HepG2 (cell line): ENCODE measurements around the gene SPATA32. TPM values are rescaled to one million over a fixed set of nuclear protein-coding genes. Genes with fewer than 3 reads are reported as not detected.

Source experiments
- ATAC-seq: fragments of 200-7000 bp; cut with Tn5 transposase; 3 replicates; pipeline ENCODE4 v1.9.1; 2020; ENCODE audit warnings: mild to moderate bottlenecking, moderate library complexity
- BruUV-seq: library from RNA; stranded (reverse); fragments of 400-500 nt; replicated peaks from 2 replicates; lab custom pipeline; 2021; lab: Mats Ljungman, UMichigan
- CTCF ChIA-PET: fragments of 300-600 bp; formaldehyde crosslinking; extraction: SDS; loops from one replicate; lab custom pipeline; 2021; ENCODE audit warnings: low total read pairs, inconsistent platforms, low intra/inter-chr PET ratio; lab: Yijun Ruan, JAX
- POLR2A ChIA-PET: fragments of 350-600 bp; sonication (Branson Sonifier 250); formaldehyde crosslinking; loops from one replicate; lab custom pipeline; 2020; ENCODE audit warnings: antibody characterized with exemption, inconsistent platforms; lab: Yijun Ruan, JAX
- DNase-seq: peaks from one replicate; pipeline ENCODE4 v3.0.0-alpha.2; 2015; ENCODE audit warnings: low spot score
- FAIRE-seq: peaks from 3 replicates; lab custom pipeline; 2011; peaks lifted over from hg19 to GRCh38; lab: Jason Lieb, UNC
- H2AFZ ChIP-seq: one replicate; pipeline ENCODE4 v1.6.1; 2011; ENCODE audit warnings: low read length, inconsistent platforms
- H3K27ac ChIP-seq: fragments of 300-600 bp; 3 replicates; pipeline ENCODE4 v1.8.0; 2011; ENCODE audit warnings: mixed run types, mild to moderate bottlenecking, mixed read lengths, low read length, inconsistent platforms; ENCODE audit not compliant: insufficient read depth; ENCODE audit errors: extremely low read length
- H3K27me3 ChIP-seq, 2 experiments: fragments of 200-600 bp in 1 of 2; 2 replicates in 1 of 2; 3 replicates in 1 of 2; pipeline versions ENCODE4 v1.6.0 to v1.8.0; 2011; ENCODE audit warnings: low read length in 2 of 2, mild to moderate bottlenecking in 2 of 2, moderate library complexity in 2 of 2, inconsistent platforms in 1 of 2; ENCODE audit not compliant: insufficient read depth in 2 of 2, control insufficient read depth in 1 of 2
- H3K36me3 ChIP-seq, 2 experiments: fragments of 200-600 bp in 1 of 2; replicated peaks in 1 of 2; 2 replicates in 1 of 2; 3 replicates in 1 of 2; pipeline versions ENCODE4 v1.5.1 to v1.8.0; 2011; ENCODE audit warnings: low read length in 2 of 2, inconsistent platforms in 1 of 2; ENCODE audit not compliant: insufficient read depth in 2 of 2, control insufficient read depth in 1 of 2
- H3K4me1 ChIP-seq: 2 replicates; pipeline ENCODE4 v1.5.1; 2012; ENCODE audit warnings: low read length, inconsistent platforms; ENCODE audit not compliant: insufficient read depth
- H3K4me2 ChIP-seq: 2 replicates; pipeline ENCODE4 v1.6.0; 2011; ENCODE audit warnings: low read depth, low read length, inconsistent platforms
- H3K4me3 ChIP-seq, 3 experiments: fragments of 200-600 bp in 1 of 3; sonication (generic), shearing (Covaris generic) in 1 of 3; replicated peaks in 1 of 3; 2 replicates each; pipeline ENCODE4 v1.5.1; 2011 to 2016; ENCODE audit warnings: low read length in 3 of 3, inconsistent platforms in 2 of 3, low read depth in 2 of 3, mild to moderate bottlenecking in 2 of 3, control low read depth in 1 of 3, mixed read lengths in 1 of 3; ENCODE audit not compliant: insufficient read depth in 1 of 3
- H3K79me2 ChIP-seq: one replicate; pipeline ENCODE4 v1.6.1; 2011; ENCODE audit warnings: low read length, inconsistent platforms; ENCODE audit not compliant: insufficient read depth
- H3K9ac ChIP-seq: 2 replicates; pipeline ENCODE4 v1.6.0; 2011; ENCODE audit warnings: mild to moderate bottlenecking, low read depth, low read length, inconsistent platforms; ENCODE audit not compliant: insufficient read depth
- H3K9me3 ChIP-seq: 2 replicates; pipeline ENCODE4 v1.5.1; 2012; ENCODE audit warnings: mild to moderate bottlenecking, low read length
- H4K20me1 ChIP-seq: 2 replicates; pipeline ENCODE4 v1.6.0; 2011; ENCODE audit warnings: inconsistent platforms, mild to moderate bottlenecking, low read length, moderate library complexity; ENCODE audit not compliant: insufficient read depth
- ASH2L ChIP-seq: fragments of 300-600, 200-600 bp; sonication (generic); IDR thresholded peaks from 2 replicates; pipeline ENCODE4 v1.7.0; 2017; ENCODE audit warnings: low read depth, mild to moderate bottlenecking, moderate library complexity, mixed read lengths, low read length; ENCODE audit not compliant: insufficient read length
- ATF2 ChIP-seq: sonication (generic); formaldehyde crosslinking; IDR thresholded peaks from 2 replicates; pipeline ENCODE4 v1.4.0; 2020; ENCODE audit warnings: missing genetic modification reagents
- BRF2 ChIP-seq: sonication (generic); formaldehyde crosslinking; IDR thresholded peaks from 2 replicates; pipeline ENCODE4 v1.8.1; 2022; ENCODE audit warnings: mild to moderate bottlenecking, missing genetic modification reagents
- DRAP1 ChIP-seq: IDR thresholded peaks from 2 replicates; pipeline ENCODE4 v1.6.1; 2016; ENCODE audit warnings: missing genetic modification reagents, missing compliant biosample characterization
- EZH2 ChIP-seq: conservative IDR thresholded peaks from 2 replicates; pipeline ENCODE4 v1.6.1; 2012; ENCODE audit warnings: mild to moderate bottlenecking, low read depth, low read length, moderate library complexity
- KMT2B ChIP-seq: IDR thresholded peaks from 2 replicates; pipeline ENCODE4 v1.6.1; 2016; ENCODE audit warnings: missing genetic modification reagents, missing compliant biosample characterization
- MAX ChIP-seq: IDR thresholded peaks from 2 replicates; pipeline ENCODE4 v1.6.1; 2012; ENCODE audit warnings: inconsistent platforms
- NCOA5 ChIP-seq: sonication (generic); formaldehyde crosslinking; IDR thresholded peaks from 2 replicates; pipeline ENCODE4 v1.4.0; 2020; ENCODE audit warnings: missing genetic modification reagents
- NFRKB ChIP-seq: fragments of 450-650 bp; IDR thresholded peaks from 2 replicates; pipeline ENCODE4 v1.6.1; 2017
- NFYC ChIP-seq: IDR thresholded peaks from 2 replicates; pipeline ENCODE4 v1.6.1; 2016; ENCODE audit warnings: missing genetic modification reagents, missing compliant biosample characterization
- PHF8 ChIP-seq: sonication (generic); formaldehyde crosslinking; IDR thresholded peaks from 2 replicates; pipeline ENCODE4 v1.5.0; 2020; ENCODE audit warnings: missing genetic modification reagents
- RAD21 ChIP-seq: fragments of 450-650 bp; formaldehyde crosslinking; IDR thresholded peaks from 2 replicates; pipeline ENCODE4 v1.5.0; 2020; ENCODE audit warnings: mild to moderate bottlenecking
- SKI ChIP-seq: fragments of 450-650 bp; IDR thresholded peaks from one replicate; pipeline ENCODE4 v1.6.1; 2018; ENCODE audit warnings: mild to moderate bottlenecking; ENCODE audit not compliant: partially characterized antibody
- ZNF326 ChIP-seq: sonication (generic); formaldehyde crosslinking; IDR thresholded peaks from 2 replicates; pipeline ENCODE4 v1.4.0; 2020; ENCODE audit warnings: missing genetic modification reagents, borderline replicate concordance
- ZNF572 ChIP-seq: sonication (generic); formaldehyde crosslinking; IDR thresholded peaks from 2 replicates; pipeline ENCODE4 v1.5.1; 2020; ENCODE audit warnings: mild to moderate bottlenecking, missing genetic modification reagents
- ZNF724P ChIP-seq: sonication (generic); formaldehyde crosslinking; IDR thresholded peaks from 2 replicates; pipeline ENCODE4 v1.8.0; 2022; ENCODE audit warnings: missing genetic modification reagents, borderline replicate concordance
- ZNF761 ChIP-seq: sonication (generic); formaldehyde crosslinking; conservative IDR thresholded peaks from 2 replicates; pipeline ENCODE4 v1.4.0; 2020; ENCODE audit warnings: mild to moderate bottlenecking, missing genetic modification reagents
- WGBS: methylation state at CpG from one replicate; pipeline ENCODE4 v1.1.6; 2017; ENCODE audit warnings: low lambda C conversion rate; 5-methylcytosine and 5-hydroxymethylcytosine counted together
- in situ Hi-C: cut with HindIII; loops from 2 replicates; pipeline ENCODE4 v1.10.0; 2017; ENCODE audit warnings: low pct_unique_long_range_greater_than_20kb; ENCODE audit not compliant: extremely low pct_ligation_motif_present
- intact Hi-C: fragments of 100-400 bp; cut with micrococcal nuclease; formaldehyde crosslinking; loops from one replicate; pipeline ENCODE4 v1.10.0; 2022; ENCODE audit not compliant: unreplicated experiment
- polyA plus RNA-seq, 8 experiments: library from polyadenylated mRNA; depleted of rRNA in 3 of 8; stranded (reverse) in 7 of 8; unstranded in 1 of 8; fragments of >200 nt; fragmentation: Illumina TruSeq in 4 of 8; extraction: Trizol in 4 of 8; gene quantifications; 2 replicates each; pipeline versions ENCODE4 v1.2.1 to v1.2.3, GENCODE V29; 2011 to 2016; ENCODE audit warnings: low read depth in 4 of 8, missing spikeins in 1 of 8, mixed read lengths in 1 of 8; ENCODE audit not compliant: insufficient read depth in 1 of 8
- total RNA-seq, 5 experiments: library from RNA; depleted of rRNA; stranded (reverse); fragments of >200 nt; fragmentation: Illumina TruSeq; extraction: Trizol; gene quantifications; 2 replicates each; pipeline ENCODE4 v1.2.3, GENCODE V29; 2016; ENCODE audit warnings: low read depth in 1 of 5

SPATA32 gene
- total and polyA plus RNA-seq, 2 of the 13 experiments (the other 11 are each of a cell fraction or from before 2014, with no cell fraction given): not detected

- Histone ChIP-seq H3K36me3 (no peaks in the 10 kb centered on the region), H3K27ac (no peak overlapping the region), H2AFZ (no peak overlapping the region), H3K9me3 (no peaks in the 10 kb centered on the region), H3K4me3 (peak overlapping the region in 1 of 3 experiments; percentile 60; a peak in 1 of 6 replicates), H3K27me3 (peaks cover 25 to 65% of the 10 kb centered on the region in 2 experiments; a peak in 4 of 5 replicates), H4K20me1 (no peaks in the 10 kb centered on the region), H3K4me1 (peaks cover 31% of the 10 kb centered on the region), H3K4me2 (peak overlapping the region; percentile 67; the same call in 1 of the 2 replicates), H3K79me2 (no peaks in the 10 kb centered on the region), H3K9ac (no peak overlapping the region)
- no peak for DNase-seq
- no TSS peak for BruUV-seq
- in situ Hi-C loops (no loop called here), intact Hi-C loops (no loop called here)
- ChIA-PET POLR2A (no interaction called here), CTCF (interaction anchor here (4.8 kb wide), 1 partner anchor 13 kb away, joined by 63 read pairs; no protein-coding TSS in a partner anchor)
- TF ChIP-seq EZH2 (0 out of 2 replicates have a peak, but pooled peaks have one; percentile 78), NCOA5 (CRISPR knock-in tag) (no peak)
- FAIRE-seq: no peak
- WGBS: 32% methylated on average over 25 of the region's 33 CpGs
- no peak for ATAC-seq
Observed at GRCh38 chr17:45222289-45222995, 39.5 kb downstream of the SPATA32 start.

- in situ Hi-C loops: no loop called here
- no peak for TF ChIP-seq PHF8 (CRISPR knock-in tag)
- no peak for TF ChIP-seq DRAP1 (CRISPR knock-in tag)
- TF ChIP-seq ASH2L: no peak
- TF ChIP-seq NFYC (CRISPR knock-in tag): no peak
- TF ChIP-seq KMT2B (CRISPR knock-in tag): no peak
- TF ChIP-seq ATF2 (CRISPR knock-in tag): no peak
- TF ChIP-seq NFRKB: no peak
- TF ChIP-seq BRF2 (CRISPR knock-in tag): no peak
- TF ChIP-seq ZNF724P (CRISPR knock-in tag): no peak
- no peak for TF ChIP-seq RAD21
- no peak for TF ChIP-seq ZNF326 (CRISPR knock-in tag)
- TF ChIP-seq ZNF572 (CRISPR knock-in tag): no peak
- no peak for TF ChIP-seq SKI
- no peak for TF ChIP-seq ZNF761 (CRISPR knock-in tag)
- no peak for TF ChIP-seq MAX
Observed at GRCh38 chr17:45222014-45222288, 39.9 kb downstream of the SPATA32 start.

More at GRCh38 chr17:45222014-45222288, 39.9 kb downstream of the SPATA32 start:
- DNase-seq: no peak
- H3K9me3 ChIP-seq: no peaks in the 10 kb centered on the region
- peaks cover 23 to 65% of the 10 kb centered on the region in 2 experiments; a peak in 4 of 5 replicates for H3K27me3 ChIP-seq
- ATAC-seq: no peak
- no peak overlapping the region for H2AFZ ChIP-seq
- H3K4me3 ChIP-seq: peak overlapping the region in 1 of 3 experiments; percentile 60; a peak in 3 of 6 replicates
- H4K20me1 ChIP-seq: no peaks in the 10 kb centered on the region
- ChIA-PET CTCF (interaction anchor here (4.8 kb wide), 1 partner anchor 13 kb away, joined by 63 read pairs; no protein-coding TSS in a partner anchor), POLR2A (no interaction called here)
- H3K9ac ChIP-seq: no peak overlapping the region
- intact Hi-C loops: no loop called here
- H3K4me2 ChIP-seq: peak overlapping the region; percentile 67
- H3K36me3 ChIP-seq: no peaks in the 10 kb centered on the region
- no TSS peak for BruUV-seq
- peaks cover 26% of the 10 kb centered on the region for H3K4me1 ChIP-seq
- no peak for FAIRE-seq
- 0% methylated on average over 1 of the region's 38 CpGs for whole genome bisulfite sequencing
- H3K79me2 ChIP-seq: no peaks in the 10 kb centered on the region
- H3K27ac ChIP-seq: no peak overlapping the region
